Measurements from ENCODE around the gene EIPR1.

Gene EIPR1

GRCh38 chr2:3162442-3163077 lies 215.1 kb downstream of the EIPR1 start:
- no peak for DNase-seq

GRCh38 chr2:3160751-3161330 lies 216.8 kb downstream of the EIPR1 start:
- DNase-seq: no peak

GRCh38 chr2:3159782-3160545 lies 217.7 kb downstream of the EIPR1 start:
- no peak for DNase-seq

- DNase-seq: no peak
Observed at GRCh38 chr2:3154700-3155099, 222.9 kb downstream of the EIPR1 start.

GRCh38 chr2:3154146-3154545 lies 223.5 kb downstream of the EIPR1 start:
- no peak for DNase-seq

GRCh38 chr2:3151153-3151918 lies 226.3 kb downstream of the EIPR1 start:
- no peak for DNase-seq

GRCh38 chr2:3149441-3150217 lies 228.0 kb downstream of the EIPR1 start:
- no peak for DNase-seq

- DNase-seq: no peak
Observed at GRCh38 chr2:3148716-3149115, 228.9 kb downstream of the EIPR1 start.

- no peak for DNase-seq
Observed at GRCh38 chr2:3147651-3148530, 229.7 kb downstream of the EIPR1 start.

GRCh38 chr2:3146772-3147650 lies 230.6 kb downstream of the EIPR1 start:
- DNase-seq: no peak

- DNase-seq: no peak
Observed at GRCh38 chr2:3146175-3146574, 231.4 kb downstream of the EIPR1 start.

GRCh38 chr2:3145471-3146021 lies 232.1 kb downstream of the EIPR1 start:
- DNase-seq: no peak

- DNase-seq: no peak
Observed at GRCh38 chr2:3144856-3145255, 232.8 kb downstream of the EIPR1 start.

GRCh38 chr2:3143602-3144001 lies 234.0 kb downstream of the EIPR1 start:
- no peak for DNase-seq

- peak in 23 of 56 donors; percentile 6 to 70 (median 38) for DNase-seq
Observed at GRCh38 chr2:3142961-3143571, 234.6 kb downstream of the EIPR1 start.

GRCh38 chr2:3142210-3142609 lies 235.4 kb downstream of the EIPR1 start:
- no peak for DNase-seq

- no peak for DNase-seq
Observed at GRCh38 chr2:3141696-3142095, 235.9 kb downstream of the EIPR1 start.

- DNase-seq: no peak
Observed at GRCh38 chr2:3139906-3140305, 237.7 kb downstream of the EIPR1 start.
